Measurements from ENCODE around the gene PRKCA.

- no peak for TF ChIP-seq EZH2phosphoT487 (IDR thresholded peaks at IDR 0.05; ENCODE audit: borderline replicate concordance, low read length)
- TF ChIP-seq, protein P1, sequence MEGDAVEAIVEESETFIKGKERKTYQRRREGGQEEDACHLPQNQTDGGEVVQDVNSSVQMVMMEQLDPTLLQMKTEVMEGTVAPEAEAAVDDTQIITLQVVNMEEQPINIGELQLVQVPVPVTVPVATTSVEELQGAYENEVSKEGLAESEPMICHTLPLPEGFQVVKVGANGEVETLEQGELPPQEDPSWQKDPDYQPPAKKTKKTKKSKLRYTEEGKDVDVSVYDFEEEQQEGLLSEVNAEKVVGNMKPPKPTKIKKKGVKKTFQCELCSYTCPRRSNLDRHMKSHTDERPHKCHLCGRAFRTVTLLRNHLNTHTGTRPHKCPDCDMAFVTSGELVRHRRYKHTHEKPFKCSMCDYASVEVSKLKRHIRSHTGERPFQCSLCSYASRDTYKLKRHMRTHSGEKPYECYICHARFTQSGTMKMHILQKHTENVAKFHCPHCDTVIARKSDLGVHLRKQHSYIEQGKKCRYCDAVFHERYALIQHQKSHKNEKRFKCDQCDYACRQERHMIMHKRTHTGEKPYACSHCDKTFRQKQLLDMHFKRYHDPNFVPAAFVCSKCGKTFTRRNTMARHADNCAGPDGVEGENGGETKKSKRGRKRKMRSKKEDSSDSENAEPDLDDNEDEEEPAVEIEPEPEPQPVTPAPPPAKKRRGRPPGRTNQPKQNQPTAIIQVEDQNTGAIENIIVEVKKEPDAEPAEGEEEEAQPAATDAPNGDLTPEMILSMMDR (conservative IDR thresholded peaks at IDR 0.05; ENCODE audit: low read depth, low read length): no peak
Measured at GRCh38 chr17:66843627-66844026, 541.2 kb downstream of the PRKCA start.
